H1 (cell line): ENCODE results near the gene BRICD5. TPM values are rescaled to one million over a fixed set of nuclear protein-coding genes. Genes with fewer than 3 reads are reported as not detected.
A peak's percentile ranks its signal among the peaks of the same experiment; 100 is the strongest.

Experiments
- CTCF ChIA-PET: fragments of 300-600 bp; sonication (Branson Sonifier 250); formaldehyde crosslinking; loops from one replicate; lab custom pipeline; 2021; ENCODE audit not compliant: partially characterized antibody; lab: Charles Lee
- POLR2A ChIA-PET: fragments of 300-600 bp; sonication (Branson Sonifier 250); formaldehyde crosslinking; loops from one replicate; lab custom pipeline; 2021; ENCODE audit warnings: inconsistent platforms; ENCODE audit not compliant: partially characterized antibody; lab: Charles Lee
- DNase-seq, 2 experiments: peaks; one replicate each; pipeline versions ENCODE4 v3.0.0 to v3.0.0-alpha.2; 2010 to 2022; ENCODE audit warnings: low spot score in 2 of 2, low read depth in 1 of 2, mixed read lengths in 1 of 2
- FAIRE-seq: peaks from 2 replicates; lab custom pipeline; 2011; peaks lifted over from hg19 to GRCh38; lab: Jason Lieb, UNC
- H2AFZ ChIP-seq: 2 replicates; pipeline ENCODE4 v1.8.1; 2012; ENCODE audit warnings: low read length, inconsistent platforms
- H2AK5ac ChIP-seq: 2 replicates; pipeline ENCODE4 v1.6.1; 2013; ENCODE audit warnings: low read depth, low read length
- H2BK120ac ChIP-seq: replicated peaks from 2 replicates; pipeline ENCODE3; 2013; ENCODE audit warnings: low read depth, low read length, inconsistent platforms
- H2BK12ac ChIP-seq: 2 replicates; pipeline ENCODE4 v1.6.1; 2013; ENCODE audit warnings: low read depth, low read length
- H2BK15ac ChIP-seq: 2 replicates; pipeline ENCODE4 v1.6.1; 2013; ENCODE audit warnings: low read length
- H2BK20ac ChIP-seq: 2 replicates; pipeline ENCODE4 v1.6.1; 2013; ENCODE audit warnings: low read length
- H2BK5ac ChIP-seq: 2 replicates; pipeline ENCODE4 v1.6.1; 2013; ENCODE audit warnings: low read depth, low read length
- H3K14ac ChIP-seq: 2 replicates; pipeline ENCODE4 v1.6.1; 2013; ENCODE audit warnings: inconsistent platforms; ENCODE audit not compliant: insufficient read length
- H3K18ac ChIP-seq: 2 replicates; pipeline ENCODE4 v1.6.1; 2013; ENCODE audit warnings: low read length; ENCODE audit errors: extremely low read depth
- H3K23ac ChIP-seq: 2 replicates; pipeline ENCODE4 v1.6.1; 2013; ENCODE audit warnings: inconsistent platforms; ENCODE audit not compliant: insufficient read length
- H3K23me2 ChIP-seq: 2 replicates; pipeline ENCODE4 v1.6.1; 2013; ENCODE audit warnings: low read depth, low read length
- H3K27ac ChIP-seq: 2 replicates; pipeline ENCODE4 v1.6.1; 2011; ENCODE audit warnings: low read depth, low read length, inconsistent platforms
- H3K27me3 ChIP-seq, 4 experiments: replicated peaks in 1 of 4; 1 replicate in 1 of 4; 2 replicates in 3 of 4; pipeline versions ENCODE4 v1.6.1 to v1.8.1; 2011 to 2013; ENCODE audit warnings: low read length in 3 of 4, mild to moderate bottlenecking in 3 of 4, inconsistent platforms in 2 of 4, mixed read lengths in 2 of 4, moderate library complexity in 1 of 4; ENCODE audit not compliant: control insufficient read depth in 3 of 4, insufficient read depth in 3 of 4; ENCODE audit errors: extremely low read depth in 1 of 4
- H3K36me3 ChIP-seq, 4 experiments: 2 replicates each; pipeline versions ENCODE4 v1.6.1 to v1.8.1; 2011 to 2013; ENCODE audit warnings: mild to moderate bottlenecking in 4 of 4, low read length in 3 of 4, moderate library complexity in 2 of 4, control low read depth in 1 of 4, inconsistent platforms in 1 of 4; ENCODE audit not compliant: insufficient read depth in 4 of 4, control insufficient read depth in 2 of 4
- H3K4ac ChIP-seq: replicated peaks from 2 replicates; pipeline ENCODE3; 2013; ENCODE audit warnings: low read length, low read depth, mixed read lengths, inconsistent platforms; ENCODE audit not compliant: insufficient read length
- H3K4me1 ChIP-seq, 4 experiments: replicated peaks in 1 of 4; 1 replicate in 1 of 4; 2 replicates in 3 of 4; pipeline versions ENCODE4 v1.6.1 to v1.8.1; 2011 to 2013; ENCODE audit warnings: low read length in 3 of 4, inconsistent platforms in 2 of 4, mixed read lengths in 1 of 4; ENCODE audit not compliant: insufficient read depth in 4 of 4, control insufficient read depth in 3 of 4
- H3K4me2 ChIP-seq, 2 experiments: 2 replicates each; pipeline versions ENCODE4 v1.6.1 to v1.8.1; 2011 to 2013; ENCODE audit warnings: low read depth in 2 of 2, low read length in 2 of 2, control low read depth in 1 of 2, inconsistent platforms in 1 of 2, mild to moderate bottlenecking in 1 of 2; ENCODE audit not compliant: insufficient read depth in 1 of 2
- H3K4me3 ChIP-seq, 4 experiments: fragments of 200-600, 300-600 bp in 1 of 4; sonication (generic), shearing (Covaris generic), sonication (Bioruptor Twin) in 1 of 4; 2 replicates each; pipeline versions ENCODE4 v1.5.1 to v1.8.1; 2011 to 2016; ENCODE audit warnings: low read length in 4 of 4, low read depth in 3 of 4, control low read depth in 2 of 4, inconsistent platforms in 2 of 4, mild to moderate bottlenecking in 2 of 4, mixed read lengths in 1 of 4, moderate library complexity in 1 of 4; ENCODE audit not compliant: insufficient read depth in 2 of 4; ENCODE audit errors: extremely low read depth in 1 of 4
- H3K56ac ChIP-seq: replicated peaks from 2 replicates; pipeline ENCODE3; 2013; ENCODE audit warnings: low read depth, mild to moderate bottlenecking, mixed read lengths, low read length, inconsistent platforms; ENCODE audit not compliant: insufficient read length
- H3K79me1 ChIP-seq: 2 replicates; pipeline ENCODE4 v1.6.1; 2013; ENCODE audit warnings: low read depth, low read length, control low read depth
- H3K79me2 ChIP-seq, 2 experiments: 2 replicates each; pipeline versions ENCODE4 v1.6.1 to v1.8.1; 2012 to 2013; ENCODE audit warnings: low read length in 2 of 2, mild to moderate bottlenecking in 2 of 2, inconsistent platforms in 1 of 2; ENCODE audit not compliant: insufficient read depth in 2 of 2, control insufficient read depth in 1 of 2
- H3K9ac ChIP-seq, 4 experiments: replicated peaks in 1 of 4; 1 replicate in 1 of 4; 2 replicates in 3 of 4; pipeline versions ENCODE4 v1.6.1 to v1.8.1; 2011 to 2013; ENCODE audit warnings: low read depth in 3 of 4, low read length in 3 of 4, control low read depth in 2 of 4, mild to moderate bottlenecking in 2 of 4, moderate library complexity in 2 of 4, inconsistent platforms in 1 of 4; ENCODE audit errors: extremely low read depth in 1 of 4
- H3K9me3 ChIP-seq, 2 experiments: 2 replicates each; pipeline versions ENCODE4 v1.6.1 to v1.8.1; 2012 to 2013; ENCODE audit warnings: mild to moderate bottlenecking in 2 of 2, moderate library complexity in 2 of 2, control low read depth in 1 of 2, inconsistent platforms in 1 of 2, low read depth in 1 of 2, low read length in 1 of 2, mixed read lengths in 1 of 2; ENCODE audit not compliant: insufficient read depth in 2 of 2
- H4K20me1 ChIP-seq, 2 experiments: replicated peaks in 1 of 2; 2 replicates each; pipeline versions ENCODE3 to v1.8.1; 2011 to 2013; ENCODE audit warnings: inconsistent platforms in 2 of 2, low read length in 2 of 2, mild to moderate bottlenecking in 1 of 2; ENCODE audit not compliant: insufficient read depth in 2 of 2, control insufficient read depth in 1 of 2
- H4K5ac ChIP-seq: 2 replicates; pipeline ENCODE4 v1.6.1; 2013; ENCODE audit warnings: low read length, low read depth, mixed read lengths, inconsistent platforms; ENCODE audit not compliant: insufficient read length
- H4K8ac ChIP-seq: 2 replicates; pipeline ENCODE4 v1.8.0; 2013; ENCODE audit warnings: mild to moderate bottlenecking, moderate library complexity, low read length, inconsistent platforms; ENCODE audit not compliant: insufficient read depth; ENCODE audit errors: extremely low read depth
- H4K91ac ChIP-seq: replicated peaks from 2 replicates; pipeline ENCODE3; 2013; ENCODE audit warnings: low read length, mixed read lengths, inconsistent platforms; ENCODE audit not compliant: insufficient read length
- RAD21 ChIP-seq, 2 experiments: IDR thresholded peaks in 1 of 2; conservative IDR thresholded peaks in 1 of 2; 2 replicates each; pipeline ENCODE4 v1.6.1; 2011; ENCODE audit warnings: low read depth in 2 of 2, low read length in 2 of 2, improper control_type of control experiment in 1 of 2, inconsistent platforms in 1 of 2, mild to moderate bottlenecking in 1 of 2, moderate library complexity in 1 of 2
- RNF2 ChIP-seq: fragments of 200-900, 300-1000 bp; sonication (generic); IDR thresholded peaks from 2 replicates; pipeline ENCODE4 v1.7.1; 2016; ENCODE audit warnings: borderline replicate concordance, low read depth, mild to moderate bottlenecking, antibody characterized with exemption, low read length; ENCODE audit not compliant: poor library complexity, severe bottlenecking; ENCODE audit errors: missing control alignments
- SIN3A ChIP-seq, 2 experiments: IDR thresholded peaks in 1 of 2; conservative IDR thresholded peaks in 1 of 2; 2 replicates each; pipeline ENCODE4 v1.6.1; 2011 to 2012; ENCODE audit warnings: low read length in 2 of 2, improper control_type of control experiment in 1 of 2, low read depth in 1 of 2, mild to moderate bottlenecking in 1 of 2
- USF2 ChIP-seq: IDR thresholded peaks from 2 replicates; pipeline ENCODE4 v1.6.1; 2011; ENCODE audit warnings: low read length, improper control_type of control experiment
- WGBS, 2 experiments: shearing (Covaris generic) in 1 of 2; methylation state at CpG; one replicate each; pipeline versions ENCODE4 v1.1.6 to v1.1.7; 2013 to 2015; ENCODE audit warnings: low lambda C conversion rate in 2 of 2, mixed read lengths in 2 of 2, inconsistent platforms in 1 of 2, low coverage in 1 of 2, missing lambda C conversion rate in 1 of 2; ENCODE audit not compliant: insufficient replicate concordance in 2 of 2, insufficient coverage in 1 of 2, insufficient read length in 1 of 2; ENCODE audit errors: extremely low coverage in 1 of 2, missing lambda C conversion rate in 1 of 2; 5-methylcytosine and 5-hydroxymethylcytosine counted together
- polyA plus RNA-seq, 7 experiments: library from polyadenylated mRNA; depleted of rRNA in 3 of 7; stranded (reverse) in 5 of 7; unstranded in 2 of 7; fragments of >200 nt in 5 of 7; fragments of 200-250 nt in 2 of 7; gene quantifications; 1 replicate in 5 of 7; 2 replicates in 1 of 7; 4 replicates in 1 of 7; pipeline versions ENCODE4 v1.2.1 to v1.2.3, GENCODE V29; 2011 to 2013; ENCODE audit warnings: missing spikeins in 2 of 7, mixed read lengths in 2 of 7
- total RNA-seq: library from RNA; stranded (reverse); fragmentation: NEBNext Ultra II Directional; extraction: Animal tissue kit (Norgen Biotek cat#: 25700); gene quantifications from 2 replicates; pipeline ENCODE4 v1.2.1, GENCODE V29; 2021
- TF ChIP-seq, protein P1 (sequence below): IDR thresholded peaks from 2 replicates; pipeline ENCODE4 v1.6.1; 2012; ENCODE audit warnings: inconsistent platforms
- TF ChIP-seq, protein P2 (sequence below): IDR thresholded peaks from 2 replicates; pipeline ENCODE4 v1.6.1; 2012; ENCODE audit warnings: low read length, inconsistent platforms

BRICD5 gene
- total and polyA plus RNA-seq, 2 of the 8 experiments (the other 6 are each of a cell fraction or from before 2014, with no cell fraction given) = 8.5 to 14.2 TPM

DNA sequence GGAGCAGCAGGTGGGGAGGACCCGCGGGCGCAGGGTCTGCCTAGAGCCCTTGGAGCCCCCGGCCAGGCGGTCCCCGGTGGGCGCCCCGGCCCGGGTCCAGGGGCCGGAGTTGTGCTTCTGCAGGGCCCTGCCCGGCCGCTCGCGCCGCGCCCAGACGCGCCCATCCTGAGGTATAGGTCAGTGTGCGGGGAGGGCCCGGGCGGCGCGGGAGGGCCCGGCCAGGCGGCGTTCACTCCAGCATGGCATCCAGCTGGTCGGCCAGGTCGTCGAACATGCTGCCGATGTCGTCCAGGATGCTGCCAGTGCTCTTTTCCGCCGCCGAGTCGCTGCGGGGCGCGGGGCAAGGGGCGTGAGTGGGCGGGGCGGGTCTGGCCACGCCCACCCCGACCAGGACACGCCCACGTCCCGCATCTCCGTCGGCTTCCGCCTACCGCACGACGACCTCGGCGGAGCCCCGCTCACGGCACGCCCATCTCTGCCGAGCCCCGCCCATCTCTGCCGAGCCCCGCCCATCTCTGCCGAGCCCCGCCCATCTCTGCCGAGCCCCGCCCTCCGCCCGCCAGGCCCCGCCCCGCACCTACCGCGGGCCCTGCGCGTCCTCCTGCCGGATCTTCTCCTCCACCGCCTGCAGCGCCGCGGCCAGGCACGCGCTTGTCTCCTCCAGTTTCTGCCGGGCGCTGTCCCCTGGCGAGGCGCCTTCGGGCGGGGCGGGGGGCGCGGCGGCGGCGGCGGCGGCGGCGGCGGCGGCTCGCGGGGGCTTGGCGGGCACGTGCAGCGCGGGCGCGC is 32.1 kb downstream of the BRICD5 start:
- Histone ChIP-seq H3K27ac (no peak overlapping the region), H4K5ac (no peak overlapping the region), H3K9me3 (no peaks in the 10 kb centered on the region), H2BK120ac (no peak overlapping the region), H3K23ac (no peak overlapping the region), H3K4ac (no peak overlapping the region), H3K18ac (no peak overlapping the region), H3K27me3 (no peaks in the 10 kb centered on the region; a peak in 1 of 7 replicates), H2AFZ (no peak overlapping the region), H2BK15ac (no peak overlapping the region), H3K4me2 (peak overlapping the region; percentile 28 to 61; a peak in 3 of 4 replicates), H4K8ac (no peak overlapping the region), H4K91ac (no peak overlapping the region), H3K36me3 (peaks cover 11 to 39% (median 22%) of the 10 kb centered on the region in 4 experiments; a peak in 7 of 8 replicates), H3K9ac (no peak overlapping the region), H3K14ac (no peak overlapping the region), H3K79me2 (no peaks in the 10 kb centered on the region), H3K23me2 (peaks cover 2% of the 10 kb centered on the region; the same call in 1 of the 2 replicates), H2BK20ac (no peak overlapping the region), H3K56ac (no peak overlapping the region), H3K4me1 (peaks cover 0 to 7% (median 2%) of the 10 kb centered on the region in 4 experiments; a peak in 4 of 7 replicates), H2AK5ac (no peak overlapping the region), H3K79me1 (no peaks in the 10 kb centered on the region), H2BK12ac (no peak overlapping the region), H3K4me3 (peak overlapping the region in 1 of 4 experiments; percentile 43; a peak in 3 of 8 replicates), H2BK5ac (no peak overlapping the region), H4K20me1 (peaks cover 2 to 17% of the 10 kb centered on the region in 2 experiments)
- POLR2A ChIA-PET = interaction anchor here (0.8 to 13.5 kb wide), 7 partner anchors 11 to 106 kb away, joined by 3 to 312 read pairs (median 5); partner anchors contain the start of genes CASKIN1, RAB26 and TRAF7
- FAIRE-seq (no peak), DNase-seq (peak; percentile 62 to 95)
- WGBS, 2 experiments = 77% methylated on average over 27 of the region's 106 CpGs; no CpG with 5 or more reads in 1 of the 2 experiments
- CTCF ChIA-PET = interaction anchor here (1.0 to 1.4 kb wide), 3 partner anchors 17 to 36 kb away, joined by 3 to 5 read pairs (median 3); partner anchors contain the start of gene PGP
- TF ChIP-seq, protein P1, sequence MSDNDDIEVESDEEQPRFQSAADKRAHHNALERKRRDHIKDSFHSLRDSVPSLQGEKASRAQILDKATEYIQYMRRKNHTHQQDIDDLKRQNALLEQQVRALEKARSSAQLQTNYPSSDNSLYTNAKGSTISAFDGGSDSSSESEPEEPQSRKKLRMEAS = peak; percentile 92
- no peak for TF ChIP-seq RNF2
- TF ChIP-seq SIN3A (conservative IDR thresholded peaks at IDR 0.05 in 1 of 2, IDR thresholded peaks at IDR 0.05 in 1 of 2; ENCODE audit: low read depth in 1 of 2, low read length in 2 of 2) = peak in 1 of 2 experiments; percentile 68; a peak in 1 of 4 replicates
- TF ChIP-seq RAD21 (IDR thresholded peaks at IDR 0.05 in 1 of 2, conservative IDR thresholded peaks at IDR 0.05 in 1 of 2; ENCODE audit: low read depth in 2 of 2, low read length in 2 of 2) = no peak
- TF ChIP-seq, protein P2, sequence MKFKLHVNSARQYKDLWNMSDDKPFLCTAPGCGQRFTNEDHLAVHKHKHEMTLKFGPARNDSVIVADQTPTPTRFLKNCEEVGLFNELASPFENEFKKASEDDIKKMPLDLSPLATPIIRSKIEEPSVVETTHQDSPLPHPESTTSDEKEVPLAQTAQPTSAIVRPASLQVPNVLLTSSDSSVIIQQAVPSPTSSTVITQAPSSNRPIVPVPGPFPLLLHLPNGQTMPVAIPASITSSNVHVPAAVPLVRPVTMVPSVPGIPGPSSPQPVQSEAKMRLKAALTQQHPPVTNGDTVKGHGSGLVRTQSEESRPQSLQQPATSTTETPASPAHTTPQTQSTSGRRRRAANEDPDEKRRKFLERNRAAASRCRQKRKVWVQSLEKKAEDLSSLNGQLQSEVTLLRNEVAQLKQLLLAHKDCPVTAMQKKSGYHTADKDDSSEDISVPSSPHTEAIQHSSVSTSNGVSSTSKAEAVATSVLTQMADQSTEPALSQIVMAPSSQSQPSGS = no peak
- no peak for TF ChIP-seq USF2
